GM12891 (cell line): ENCODE results near the gene MYL10.

Source experiments
- POLR2A ChIP-seq: IDR thresholded peaks from 2 replicates; pipeline ENCODE4 v1.6.1; 2011; ENCODE audit warnings: low read depth, low read length, control low read depth
- POLR2AphosphoS5 ChIP-seq: IDR thresholded peaks from 2 replicates; pipeline ENCODE4 v1.6.1; 2011; ENCODE audit warnings: low read depth, low read length, control low read depth
- POU2F2 ChIP-seq: IDR thresholded peaks from 2 replicates; pipeline ENCODE4 v1.6.1; 2011; ENCODE audit warnings: low read depth, mild to moderate bottlenecking, control low read depth, low read length, moderate library complexity
- SPI1 ChIP-seq: IDR thresholded peaks from 2 replicates; pipeline ENCODE4 v1.6.1; 2011; ENCODE audit warnings: low read depth, low read length, control low read depth
- TAF1 ChIP-seq: IDR thresholded peaks from 2 replicates; pipeline ENCODE4 v1.6.1; 2011; ENCODE audit warnings: low read depth, low read length, control low read depth

DNA sequence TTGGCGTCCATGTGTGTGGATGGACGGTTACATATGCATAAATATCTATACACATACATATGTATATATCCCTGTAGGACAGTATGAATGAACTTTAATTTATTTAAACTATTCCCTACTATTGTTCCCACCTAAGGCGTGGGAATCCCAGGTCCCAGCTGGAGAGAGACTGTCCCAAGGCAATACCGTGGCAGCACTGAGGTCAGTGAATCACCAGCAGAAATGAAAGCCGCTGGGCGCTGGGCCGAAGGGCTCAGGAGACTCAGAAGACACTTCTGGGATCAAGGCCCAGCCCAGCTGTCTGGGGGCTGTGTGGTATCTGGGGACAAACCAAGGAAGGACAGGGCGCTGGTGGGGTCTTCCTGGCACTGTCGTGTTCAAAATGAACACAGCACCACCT lies 49.6 kb upstream of the MYL10 start:
- TF ChIP-seq POLR2A (no peak), POLR2AphosphoS5 (no peak), TAF1 (no peak), POU2F2 (no peak), SPI1 (no peak)
